ENCODE results near the gene PLEKHG5.

PLEKHG5 gene

GRCh38 chr1:6476483-6476882 lies 15.0 kb downstream of the PLEKHG5 start:
- H3K4me3 ChIP-seq (ENCODE audit: low read depth, low read length): no peak overlapping the region
- TF ChIP-seq POLR2A (IDR thresholded peaks at IDR 0.05; ENCODE audit: extremely low read depth, insufficient read length): no peak
- TF ChIP-seq CTCF (IDR thresholded peaks at IDR 0.05; ENCODE audit: low read depth, low read length): no peak
- no peak for TF ChIP-seq MYC (IDR thresholded peaks at IDR 0.05; ENCODE audit: low read depth, low read length)
- TF ChIP-seq MAX (IDR thresholded peaks at IDR 0.05; ENCODE audit: low read depth, low read length): no peak
- no peak for DNase-seq (ENCODE audit: low read depth)

GRCh38 chr1:6475381-6476133 lies 15.9 kb downstream of the PLEKHG5 start:
- TF ChIP-seq POLR2A (IDR thresholded peaks at IDR 0.05; ENCODE audit: extremely low read depth, insufficient read length) (no peak), CTCF (IDR thresholded peaks at IDR 0.05; ENCODE audit: low read depth, low read length) (peak; percentile 92), MAX (IDR thresholded peaks at IDR 0.05; ENCODE audit: low read depth, low read length) (no peak)
- no peak overlapping the region for H3K4me3 ChIP-seq (ENCODE audit: low read depth, low read length)
- DNase-seq (ENCODE audit: low read depth): peak; percentile 38

GRCh38 chr1:6474815-6475282 lies 16.6 kb downstream of the PLEKHG5 start:
- TF ChIP-seq CTCF (IDR thresholded peaks at IDR 0.05; ENCODE audit: low read depth, low read length) (no peak), MAX (IDR thresholded peaks at IDR 0.05; ENCODE audit: low read depth, low read length) (no peak), POLR2A (IDR thresholded peaks at IDR 0.05; ENCODE audit: extremely low read depth, insufficient read length) (no peak)
- DNase-seq (ENCODE audit: low read depth): no peak
- no peak overlapping the region for H3K4me3 ChIP-seq (ENCODE audit: low read depth, low read length)

- no peak for DNase-seq (ENCODE audit: low read depth)
- TF ChIP-seq CTCF (IDR thresholded peaks at IDR 0.05; ENCODE audit: low read depth, low read length) (no peak), MYC (IDR thresholded peaks at IDR 0.05; ENCODE audit: low read depth, low read length) (no peak)
- H3K4me3 ChIP-seq (ENCODE audit: low read depth, low read length): no peak overlapping the region
These were observed 17.3 kb downstream of the PLEKHG5 start for GRCh38 chr1:6473974-6474814.

- H3K4me3 ChIP-seq (ENCODE audit: low read depth, low read length): no peak overlapping the region
- DNase-seq (ENCODE audit: low read depth): no peak
- TF ChIP-seq POLR2A (IDR thresholded peaks at IDR 0.05; ENCODE audit: extremely low read depth, insufficient read length) (no peak), MAX (IDR thresholded peaks at IDR 0.05; ENCODE audit: low read depth, low read length) (no peak), CTCF (IDR thresholded peaks at IDR 0.05; ENCODE audit: low read depth, low read length) (no peak), MYC (IDR thresholded peaks at IDR 0.05; ENCODE audit: low read depth, low read length) (no peak)
These were observed 18.3 kb downstream of the PLEKHG5 start for GRCh38 chr1:6473156-6473555.

Measured in NB4 (cell line).